ENCODE data around the gene RPS6KB1.
"Not testable (repeated sequence)": the region's sequence is repeated elsewhere in the genome, so short reads cannot be mapped to it uniquely, and the experiment has no call there.

RPS6KB1 gene

DNA sequence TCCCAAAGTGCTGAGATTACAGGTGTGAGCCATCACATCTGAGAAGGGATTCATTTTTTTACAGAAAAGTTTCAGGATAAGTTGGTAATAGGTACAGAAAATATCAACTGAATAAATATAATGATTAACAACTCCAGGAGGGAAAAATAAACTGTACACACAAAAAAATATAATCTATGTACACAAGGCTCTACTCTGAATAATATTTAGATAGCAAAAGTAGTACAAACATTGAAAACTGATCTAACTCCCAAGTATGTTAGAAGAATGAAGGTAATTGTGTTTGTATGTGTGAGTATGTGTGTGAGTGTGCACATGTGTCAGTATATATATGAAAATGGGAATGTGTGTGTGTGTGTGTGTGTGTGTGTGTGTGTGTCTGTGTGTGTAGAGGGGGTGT lies 20.6 kb upstream of the RPS6KB1 start:
- DNase-seq (ENCODE audit: low spot score) = no peak

DNA sequence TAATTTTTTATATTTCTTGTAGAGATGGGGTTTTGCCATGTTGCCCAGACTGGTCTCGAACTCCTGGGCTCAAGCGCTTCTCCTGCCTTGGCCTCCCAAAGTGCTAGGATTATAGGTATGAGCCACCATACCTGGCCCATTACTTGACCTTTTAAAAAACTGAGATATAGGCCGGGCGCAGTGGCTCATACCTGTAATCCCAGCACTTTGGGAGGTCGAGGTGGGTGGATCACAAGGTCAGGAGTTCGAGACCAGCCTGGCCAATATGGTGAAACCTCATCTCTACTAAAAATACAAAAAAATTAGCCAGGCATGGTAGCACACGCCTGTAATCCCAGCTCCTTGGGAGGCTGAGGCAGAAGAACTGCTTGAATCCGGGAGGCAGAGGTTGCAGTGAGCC lies 19.5 kb upstream of the RPS6KB1 start:
- DNase-seq (ENCODE audit: low spot score) = not testable (repeated sequence)

DNA sequence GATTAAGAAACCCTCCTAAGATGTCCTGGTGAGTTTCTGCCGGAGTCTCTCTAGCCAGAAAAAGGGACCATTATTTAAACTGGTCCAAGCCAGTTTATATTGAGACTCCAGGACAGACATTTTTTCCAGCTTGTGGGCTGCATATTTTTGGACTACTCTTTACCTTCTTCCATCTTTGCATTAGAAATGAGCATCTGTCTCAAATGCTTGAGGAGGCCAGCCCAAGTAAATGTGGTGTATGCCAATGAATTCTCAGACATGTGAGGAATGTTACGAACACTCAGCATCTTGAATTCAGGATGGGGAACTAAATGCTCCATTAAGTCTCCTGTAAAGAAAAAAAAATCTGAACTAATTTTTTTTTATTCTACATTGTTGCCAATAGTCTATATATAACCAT lies 18.5 kb upstream of the RPS6KB1 start:
- no peak for DNase-seq (ENCODE audit: low spot score)

DNA sequence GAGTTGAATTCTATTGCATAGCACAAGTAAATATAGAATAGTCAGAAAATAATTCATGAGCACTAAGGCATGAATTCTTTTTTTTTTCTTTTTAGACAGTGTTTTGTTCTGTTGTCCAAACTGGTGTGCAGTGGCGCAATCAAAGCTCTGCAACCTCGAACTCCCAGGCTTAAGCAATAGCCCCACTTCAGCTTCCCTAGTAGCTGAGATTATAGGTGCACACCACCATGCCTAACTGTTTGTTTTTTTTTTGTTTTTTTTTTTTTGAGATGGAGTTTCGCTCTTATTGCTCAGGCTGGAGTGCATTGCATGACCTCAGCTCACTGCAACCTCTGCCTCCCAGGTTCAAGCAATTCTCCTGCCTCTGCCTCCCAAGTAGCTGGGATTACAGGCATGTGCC lies 16.8 kb upstream of the RPS6KB1 start:
- no peak for DNase-seq (ENCODE audit: low spot score)

DNA sequence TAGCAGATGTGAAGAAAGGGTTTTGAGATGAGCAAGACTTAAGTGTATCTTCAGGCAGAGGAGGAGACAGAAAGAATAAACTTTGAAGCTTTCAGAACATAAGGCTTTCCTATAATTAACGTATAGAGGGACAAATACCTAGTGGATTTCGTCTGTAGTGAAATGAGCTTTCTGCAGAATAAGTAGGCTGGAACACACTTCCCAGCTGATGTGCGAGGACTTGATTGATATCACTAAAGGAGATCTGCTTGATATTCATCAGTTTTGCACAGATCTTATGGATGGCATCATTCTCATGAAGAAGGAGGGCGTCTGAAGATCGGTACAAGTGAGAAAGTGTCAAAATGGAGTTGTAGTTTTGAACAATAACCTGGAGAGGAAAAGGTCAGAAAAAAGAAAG lies 15.0 kb upstream of the RPS6KB1 start:
- no peak for DNase-seq (ENCODE audit: low spot score)

DNA sequence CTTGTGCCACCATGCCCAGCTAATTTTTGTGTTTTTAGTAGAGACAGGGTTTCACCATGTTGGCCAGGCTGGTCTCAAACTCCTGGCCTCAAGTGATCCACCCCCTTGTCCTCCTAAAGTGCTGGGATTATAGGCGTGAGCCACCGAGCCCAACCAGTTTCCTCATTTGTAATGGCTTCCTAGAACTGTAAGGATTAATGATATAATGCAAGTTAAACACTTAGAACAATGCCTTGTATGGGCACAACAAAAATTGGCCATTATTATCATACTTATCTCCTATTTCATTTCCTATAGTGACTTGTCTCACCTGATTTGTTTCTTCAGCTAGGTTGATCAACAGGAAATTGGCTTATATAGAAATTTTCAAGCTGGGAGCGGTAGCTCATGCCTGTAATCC lies 14.3 kb upstream of the RPS6KB1 start:
- no peak for DNase-seq (ENCODE audit: low spot score)

DNA sequence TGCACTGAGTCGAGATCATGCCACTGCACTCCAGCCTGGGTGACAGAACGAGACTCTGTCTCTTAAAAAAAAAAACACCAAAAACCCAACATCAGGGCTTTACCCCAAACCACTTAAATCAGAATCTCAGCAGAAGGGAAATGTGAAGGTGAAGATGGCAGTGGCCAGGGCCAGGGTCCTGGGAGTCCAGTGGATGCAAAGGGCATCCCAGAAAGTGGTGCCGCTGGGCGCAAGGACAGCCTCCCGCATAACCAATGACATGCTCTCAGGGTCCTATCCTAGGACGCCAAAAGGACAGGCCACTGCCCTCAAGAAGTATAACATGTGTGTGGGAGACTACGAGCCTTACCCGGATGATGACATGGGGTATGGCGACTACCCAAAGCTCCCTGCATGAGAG lies 8.1 kb upstream of the RPS6KB1 start:
- no peak for DNase-seq (ENCODE audit: low spot score)

DNA sequence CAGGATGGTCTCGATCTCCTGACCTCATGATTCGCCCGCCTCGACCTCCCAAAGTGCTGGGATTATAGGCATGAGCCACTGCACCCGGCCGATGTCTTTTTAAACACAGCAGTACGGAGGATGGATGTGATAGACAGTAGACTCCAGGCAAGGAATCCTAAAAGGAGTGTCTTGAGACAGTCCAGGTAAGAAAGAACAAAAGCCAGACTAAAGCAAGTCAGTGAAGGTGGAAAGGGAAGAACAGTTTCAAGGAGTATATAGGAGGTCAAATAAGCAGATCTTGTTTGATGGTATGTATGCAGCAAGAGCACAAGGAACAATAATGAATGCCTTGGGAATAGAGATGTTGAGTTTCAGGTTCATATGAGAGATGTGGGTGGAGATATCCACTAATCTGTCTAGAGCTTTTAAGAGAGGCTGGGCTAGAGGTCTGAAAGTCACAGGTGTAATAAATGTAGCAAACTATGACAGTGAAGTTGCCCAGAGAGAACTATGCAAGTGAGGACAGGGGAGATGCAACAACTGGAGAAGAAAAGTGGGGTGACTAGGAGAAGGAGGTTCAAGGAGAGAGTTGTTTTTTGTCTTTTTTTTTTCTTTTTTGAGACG lies 4.7 kb upstream of the RPS6KB1 start:
- no peak for DNase-seq (ENCODE audit: low spot score)

DNA sequence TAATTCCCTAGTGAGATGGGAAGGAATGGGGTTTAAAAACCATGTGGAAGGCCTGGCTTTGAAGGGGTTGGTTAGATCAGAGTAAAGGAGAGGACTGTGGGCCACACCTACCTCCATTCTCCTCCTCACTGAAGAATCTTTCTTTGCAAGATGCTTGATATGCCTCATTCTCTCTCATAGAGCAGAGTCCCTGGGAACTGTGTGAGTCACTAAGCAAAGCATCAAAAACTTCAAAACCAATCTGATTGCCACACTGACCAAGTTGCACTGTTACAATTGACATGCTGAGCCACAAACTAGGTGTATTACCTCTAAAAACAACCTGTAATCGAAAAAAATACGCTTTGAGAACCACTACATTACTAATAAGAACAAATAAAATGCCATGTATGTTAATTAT lies 2.2 kb upstream of the RPS6KB1 start:
- DNase-seq (ENCODE audit: low spot score) = no peak

DNA sequence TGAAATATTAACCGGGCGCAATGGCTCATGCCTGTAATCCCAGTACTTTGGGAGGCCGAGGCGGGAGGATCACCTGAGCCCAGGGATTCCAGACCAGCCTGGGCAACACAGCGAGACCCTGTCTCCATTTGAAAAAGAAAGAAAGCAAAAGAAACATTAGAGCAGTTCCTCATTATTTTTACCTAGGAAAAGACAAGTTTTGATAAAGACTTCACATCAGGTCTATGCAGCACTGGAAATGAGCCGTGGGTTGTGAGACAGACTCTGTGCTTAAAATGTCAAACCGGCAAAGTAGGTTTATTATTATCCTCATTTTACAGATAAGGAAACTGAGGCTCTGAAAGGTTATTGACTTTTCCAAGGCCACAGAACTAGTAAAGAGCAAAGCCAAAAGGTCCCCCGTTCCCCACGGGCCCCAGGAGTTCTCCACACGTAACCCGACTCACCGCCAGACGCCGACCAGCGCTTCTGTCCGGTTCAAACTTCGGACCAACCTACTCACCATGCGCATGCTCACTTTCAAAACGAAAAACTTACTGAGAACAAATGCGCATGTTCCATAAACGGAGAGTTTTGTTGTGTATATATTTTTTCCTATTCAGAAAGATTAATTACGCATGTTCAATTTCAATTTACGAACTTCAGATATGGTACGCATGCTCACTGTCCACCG lies 534 bp upstream of the RPS6KB1 start:
- DNase-seq (ENCODE audit: low spot score) = no peak

DNA sequence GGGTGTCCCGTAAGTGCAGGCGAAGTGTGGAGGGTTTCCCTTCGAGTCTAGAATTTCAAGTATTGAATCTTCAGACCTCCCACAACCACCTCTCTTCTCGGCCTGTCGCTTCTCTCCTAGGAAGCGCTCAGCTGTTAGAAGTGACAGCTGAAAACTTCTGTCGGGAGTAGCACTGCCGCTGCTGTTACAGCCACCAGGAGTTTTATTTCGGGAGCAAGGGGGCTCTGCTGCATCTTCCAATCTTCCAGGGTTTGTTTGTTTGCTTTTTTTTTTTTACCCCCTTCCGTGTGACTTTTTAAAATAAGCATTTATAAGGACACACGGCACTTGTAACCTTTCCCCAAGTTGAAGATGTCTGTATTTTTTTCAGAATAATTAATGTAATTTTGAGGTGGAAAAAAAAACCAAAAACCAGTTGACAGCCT lies 767 bp downstream of the RPS6KB1 start:
- no peak for DNase-seq (ENCODE audit: low spot score)

DNA sequence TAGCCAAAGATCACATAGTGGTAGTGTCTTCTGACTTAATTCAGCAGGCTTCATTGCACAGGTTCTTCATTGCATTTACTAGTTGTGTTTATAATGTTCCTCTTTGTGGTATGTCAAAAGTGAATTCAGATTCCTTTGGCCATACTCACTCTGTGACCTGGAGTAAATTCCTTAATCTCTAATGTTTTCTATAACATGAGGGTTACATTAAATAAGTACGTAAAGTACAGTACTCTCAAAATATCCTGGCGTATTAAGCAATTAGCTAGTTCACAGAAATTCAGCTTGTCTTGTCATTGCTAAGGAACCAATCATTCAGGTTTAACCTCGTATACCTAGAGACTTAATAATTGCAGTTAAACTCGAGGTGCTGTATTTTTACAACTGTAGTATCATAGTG lies 4.2 kb downstream of the RPS6KB1 start:
- DNase-seq (ENCODE audit: low spot score) = no peak

DNA sequence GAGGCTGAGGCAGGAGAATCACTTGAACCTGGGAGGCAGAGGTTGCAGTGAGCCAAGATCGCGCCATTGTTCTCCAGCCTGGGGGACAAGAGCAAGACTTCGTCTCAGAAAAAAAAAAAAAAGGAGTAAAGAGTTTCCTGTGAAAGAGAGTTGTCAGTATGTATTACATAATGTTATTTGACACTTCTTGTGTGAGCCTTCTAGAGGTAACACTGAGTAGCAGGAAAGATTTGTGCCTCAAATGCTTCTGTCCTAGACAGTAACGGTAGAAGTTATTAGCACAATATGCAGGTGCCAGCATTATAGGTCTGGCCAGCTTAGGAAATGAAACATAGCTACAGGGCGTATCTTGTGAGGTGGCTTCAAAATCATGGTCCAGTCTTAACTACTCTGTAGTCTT lies 6.2 kb downstream of the RPS6KB1 start:
- no peak for DNase-seq (ENCODE audit: low spot score)

DNA sequence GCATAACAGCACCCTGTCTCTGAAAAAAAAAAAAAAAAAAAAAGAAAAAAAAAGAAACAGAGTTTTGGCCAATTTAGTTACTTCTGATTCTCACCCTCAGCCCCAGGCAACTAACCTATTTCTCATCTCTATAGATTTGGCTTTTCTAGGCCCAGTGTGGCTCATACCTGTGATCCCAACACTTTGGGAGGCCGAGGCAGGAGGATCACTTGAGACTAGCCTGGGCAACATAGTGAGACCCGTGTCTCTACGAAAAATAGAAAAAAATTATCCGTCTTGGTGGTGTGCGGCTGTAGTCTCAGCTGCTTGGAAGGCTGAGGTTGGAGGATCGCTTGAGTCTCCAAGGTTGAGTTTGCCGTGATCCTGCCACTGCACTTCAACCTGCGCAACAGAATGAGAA lies 8.7 kb downstream of the RPS6KB1 start:
- no peak for DNase-seq (ENCODE audit: low spot score)

DNA sequence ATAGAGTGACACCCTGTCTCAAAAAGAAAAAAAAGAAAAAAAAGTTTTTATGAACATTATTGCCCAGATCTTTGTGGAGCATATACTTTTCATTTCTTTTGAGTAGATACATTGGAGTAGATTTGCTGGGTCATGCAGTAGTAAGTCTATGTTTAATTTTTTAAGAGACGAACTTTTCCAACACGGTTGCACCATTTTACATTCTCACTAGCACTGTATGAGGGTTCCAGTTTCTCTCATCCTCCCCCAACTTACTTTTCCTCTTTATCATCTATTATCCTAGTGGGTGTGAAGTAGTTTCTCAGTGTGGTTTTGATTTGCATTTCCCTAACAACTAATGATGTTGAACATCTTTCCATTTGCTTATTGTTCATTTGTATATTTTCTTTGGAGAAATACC lies 10.5 kb downstream of the RPS6KB1 start:
- DNase-seq (ENCODE audit: low spot score) = no peak

DNA sequence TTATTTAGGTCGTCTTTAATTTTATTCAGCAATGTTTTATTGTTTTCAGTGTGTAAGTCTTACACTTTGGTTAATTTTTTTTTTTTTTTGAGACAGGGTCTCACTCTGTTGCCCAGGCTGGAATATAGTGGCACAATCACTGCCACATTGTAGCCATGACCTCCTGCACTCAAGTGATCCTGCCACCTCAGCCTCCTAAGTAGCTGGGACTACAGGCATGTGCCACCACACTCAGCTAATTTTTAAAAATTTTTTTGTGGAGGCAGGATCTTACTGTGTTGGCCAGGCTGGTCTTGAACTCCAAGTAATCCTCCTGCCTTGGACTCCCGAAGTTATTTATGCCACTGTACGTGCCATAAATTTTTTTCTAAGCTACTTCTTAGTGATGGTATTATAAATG lies 14.5 kb downstream of the RPS6KB1 start:
- no peak for DNase-seq (ENCODE audit: low spot score)

DNA sequence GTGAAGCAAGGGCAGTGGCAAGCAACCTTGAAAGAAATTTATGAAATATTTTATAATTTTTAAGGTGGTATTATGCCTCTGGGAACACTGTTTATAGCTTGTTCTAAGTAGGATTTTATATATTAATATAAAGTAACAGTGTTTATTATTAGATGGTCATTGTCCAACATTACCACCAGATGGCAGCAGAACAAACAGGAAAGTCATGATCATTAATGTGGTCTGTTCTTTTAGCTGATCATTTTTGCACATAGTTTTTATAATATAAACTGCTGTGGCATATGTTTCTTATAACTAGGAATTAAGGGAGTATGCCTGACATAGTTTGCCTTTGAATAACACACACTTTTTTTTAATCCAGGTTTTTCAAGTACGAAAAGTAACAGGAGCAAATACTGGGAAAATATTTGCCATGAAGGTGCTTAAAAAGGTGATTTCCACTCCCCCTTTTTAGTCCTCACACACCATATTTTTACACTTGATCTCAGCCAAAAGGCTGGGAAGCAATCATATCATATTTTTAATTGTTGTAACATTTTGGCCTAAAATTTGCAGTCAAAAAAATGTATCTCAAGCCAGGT lies 21.4 kb downstream of the RPS6KB1 start:
- peak; percentile 74 for DNase-seq (ENCODE audit: low spot score)

DNA sequence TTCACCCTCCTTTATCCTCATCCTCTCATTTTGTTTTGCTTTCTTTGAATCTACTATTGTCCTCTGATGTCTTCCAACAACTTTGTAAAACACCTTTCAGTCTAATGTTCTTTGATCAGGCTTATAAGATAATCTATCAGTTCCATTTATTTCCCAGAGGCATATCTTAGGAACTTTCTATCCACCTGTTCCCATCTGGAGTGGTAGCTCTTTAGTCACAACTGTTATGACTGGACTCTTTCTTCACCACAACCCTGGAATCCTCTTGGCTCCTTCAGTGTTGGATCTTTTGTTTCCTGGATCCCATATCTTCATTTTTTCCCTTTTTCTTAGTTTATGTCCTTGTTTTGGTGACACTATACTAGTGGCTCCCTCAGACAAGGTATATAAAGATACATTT lies 23.5 kb downstream of the RPS6KB1 start:
- no peak for DNase-seq (ENCODE audit: low spot score)

DNA sequence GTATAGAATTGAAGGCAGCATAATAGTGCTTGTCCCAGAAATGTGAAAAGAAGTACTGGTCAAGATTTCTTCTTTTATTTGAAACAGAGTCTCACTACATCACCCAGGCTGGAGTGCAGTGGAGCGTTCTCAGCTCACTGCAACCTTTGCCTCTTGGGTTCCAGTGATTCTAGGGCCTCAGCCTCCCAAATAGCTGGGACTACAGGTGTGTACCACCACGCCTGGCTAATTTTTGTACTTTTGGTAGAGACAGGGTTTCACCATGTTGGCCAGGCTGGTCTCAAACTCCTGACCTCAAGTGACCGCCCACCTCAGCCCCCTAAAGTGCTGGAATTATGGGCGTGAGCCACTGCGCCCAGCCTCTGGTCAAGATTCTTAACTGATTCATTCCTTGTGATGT lies 27.7 kb downstream of the RPS6KB1 start:
- DNase-seq (ENCODE audit: low spot score) = not testable (repeated sequence)

DNA sequence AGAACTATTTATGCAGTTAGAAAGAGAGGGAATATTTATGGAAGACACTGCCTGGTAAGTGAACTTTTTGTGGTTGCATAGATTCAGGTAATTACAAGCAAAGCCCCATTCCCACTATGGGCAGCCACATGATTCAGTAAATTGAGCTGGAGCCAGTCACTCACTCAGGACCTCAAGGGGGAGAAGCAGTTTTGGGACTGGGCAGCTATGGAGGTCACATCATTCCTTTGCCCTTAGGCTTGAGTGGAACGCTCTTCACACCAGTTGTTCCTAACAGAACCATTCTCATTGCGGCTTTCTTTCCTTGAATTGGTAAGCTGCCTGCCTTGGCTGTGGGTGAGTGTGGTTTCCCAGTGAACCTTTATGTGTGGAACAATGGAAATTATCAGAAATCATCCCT lies 37.2 kb downstream of the RPS6KB1 start:
- not testable (repeated sequence) for DNase-seq (ENCODE audit: low spot score)

DNA sequence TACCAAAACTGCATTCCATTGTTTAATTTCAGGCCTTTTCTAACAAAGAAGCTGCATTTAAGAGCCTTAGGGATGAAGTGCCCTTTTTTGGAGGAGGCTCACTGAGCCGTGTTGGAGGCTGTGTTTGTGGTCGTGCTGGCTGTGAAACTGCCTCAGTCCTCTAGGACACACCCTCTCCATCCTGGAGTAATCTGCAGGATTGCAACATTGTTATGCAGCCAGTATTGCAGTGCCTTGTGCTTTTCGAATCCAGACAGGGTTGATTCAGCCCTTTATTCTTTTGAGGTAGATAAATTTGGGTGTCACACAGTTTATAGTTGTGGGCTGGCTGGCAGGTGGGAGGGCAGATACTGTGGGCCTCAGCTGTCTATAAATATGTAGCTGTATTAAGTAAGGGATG lies 37.8 kb downstream of the RPS6KB1 start:
- not testable (repeated sequence) for DNase-seq (ENCODE audit: low spot score)

DNA sequence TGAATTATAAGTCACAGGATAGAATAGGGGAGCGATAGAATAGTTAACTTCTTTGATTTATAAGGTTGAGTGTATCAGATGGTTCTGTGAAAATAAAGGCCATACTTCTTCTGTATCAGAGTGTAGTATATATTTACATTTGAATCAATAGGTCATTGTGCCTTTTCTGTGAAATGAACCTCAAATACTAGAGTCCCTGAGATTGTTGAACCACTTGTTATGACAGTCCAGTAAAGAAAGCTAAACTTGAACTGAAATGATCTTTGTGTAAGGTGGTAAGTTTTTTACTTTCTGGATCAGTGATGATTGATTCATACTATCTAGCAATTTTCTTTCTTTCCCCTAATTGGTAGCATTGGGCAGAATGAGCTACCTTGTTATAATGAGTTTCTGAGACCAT lies 40.4 kb downstream of the RPS6KB1 start:
- DNase-seq (ENCODE audit: low spot score) = not testable (repeated sequence)

DNA sequence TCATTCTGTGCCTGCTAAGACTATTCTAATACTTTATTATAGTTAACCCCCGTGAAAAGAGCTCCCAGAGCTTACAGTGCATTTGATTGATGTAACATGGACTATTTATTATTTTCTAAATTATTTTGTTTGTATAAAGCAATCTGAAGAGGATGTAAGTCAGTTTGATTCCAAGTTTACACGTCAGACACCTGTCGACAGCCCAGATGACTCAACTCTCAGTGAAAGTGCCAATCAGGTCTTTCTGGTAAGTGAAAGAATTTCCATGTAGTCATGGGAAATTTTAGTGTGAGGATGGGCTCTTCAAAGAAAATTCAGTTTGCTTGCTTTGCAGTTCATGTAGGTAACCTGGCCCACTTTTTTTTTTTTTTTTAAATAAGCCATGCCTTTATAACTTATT lies 47.8 kb downstream of the RPS6KB1 start:
- not testable (repeated sequence) for DNase-seq (ENCODE audit: low spot score)

DNA sequence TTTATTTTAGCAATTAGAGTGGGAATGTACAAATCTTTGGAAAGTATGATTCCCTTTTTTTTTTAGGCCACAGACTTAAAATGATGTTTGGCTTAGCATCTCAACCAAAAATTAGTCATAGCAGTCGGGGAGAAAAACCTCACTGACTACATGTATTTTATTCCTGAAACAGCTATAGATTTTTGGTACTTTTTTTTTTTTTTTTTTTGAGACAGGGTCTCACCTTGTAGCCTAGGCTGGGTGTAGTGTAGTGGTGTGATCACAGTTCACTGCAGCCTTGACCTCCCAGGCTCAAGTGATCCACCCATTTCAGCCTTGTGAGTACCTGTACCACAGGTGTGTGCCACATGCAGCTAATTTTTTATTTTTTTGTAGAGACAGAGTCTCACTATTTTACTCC lies 48.2 kb downstream of the RPS6KB1 start:
- no peak for DNase-seq (ENCODE audit: low spot score)
